HG02763 (cell line): ENCODE data around the gene POLR2B.

ENCODE experiments used
- ATAC-seq: cut with Tn5 transposase; IDR thresholded peaks from one replicate; pipeline ENCODE4 v1.9.1; 2021; ENCODE audit warnings: mild to moderate bottlenecking, moderate library complexity; ENCODE audit not compliant: unreplicated experiment

POLR2B gene

GRCh38 chr4:57078685-57079521, 100.2 kb downstream of the POLR2B start:
- no peak for ATAC-seq
